A172 (cell line): ENCODE results near the gene RBM12. TPM values are rescaled to one million over a fixed set of nuclear protein-coding genes. Genes with fewer than 3 reads are reported as not detected.
A peak's percentile ranks its signal among the peaks of the same experiment; 100 is the strongest.
"Not testable (repeated sequence)": the region's sequence is repeated elsewhere in the genome, so short reads cannot be mapped to it uniquely, and the experiment has no call there.

Source experiments
- DNase-seq: peaks from one replicate; pipeline ENCODE4 v3.0.0-alpha.2; 2015; ENCODE audit warnings: low spot score
- total RNA-seq: library from RNA; depleted of rRNA; stranded (reverse); fragments of >200 nt; shearing (Covaris generic); gene quantifications from 2 replicates; pipeline ENCODE4 v1.2.3, GENCODE V29; 2014

Gene RBM12
- total RNA-seq, 1 experiment from 2014 or later, result 50.9 TPM

GRCh38 chr20:35698298-35699126 lies 33.8 kb upstream of the RBM12 start:
- no peak for DNase-seq

- DNase-seq, result no peak
Measured at GRCh38 chr20:35697696-35698297, 33.1 kb upstream of the RBM12 start.

GRCh38 chr20:35695978-35696377 lies 31.3 kb upstream of the RBM12 start:
- no peak for DNase-seq

GRCh38 chr20:35695245-35695749 lies 30.6 kb upstream of the RBM12 start:
- no peak for DNase-seq

GRCh38 chr20:35690265-35690664 lies 25.6 kb upstream of the RBM12 start:
- DNase-seq, result no peak

- not testable (repeated sequence) for DNase-seq
Measured at GRCh38 chr20:35686872-35687271, 22.2 kb upstream of the RBM12 start.

GRCh38 chr20:35685368-35685767 lies 20.7 kb upstream of the RBM12 start:
- DNase-seq, result not testable (repeated sequence)

- DNase-seq, result no peak
Measured at GRCh38 chr20:35681960-35682359, 17.3 kb upstream of the RBM12 start.

- no peak for DNase-seq
Measured at GRCh38 chr20:35680452-35681183, 15.9 kb upstream of the RBM12 start.

GRCh38 chr20:35674921-35675320 lies 10.2 kb upstream of the RBM12 start:
- DNase-seq, result no peak

- no peak for DNase-seq
Measured at GRCh38 chr20:35673884-35674283, 9.2 kb upstream of the RBM12 start.

GRCh38 chr20:35669681-35670080 lies 5.0 kb upstream of the RBM12 start:
- DNase-seq, result no peak

GRCh38 chr20:35669221-35669620 lies 4.5 kb upstream of the RBM12 start:
- DNase-seq, result no peak

- no peak for DNase-seq
Measured at GRCh38 chr20:35665949-35666288, 1.2 kb upstream of the RBM12 start.

- peak; percentile 38 for DNase-seq
Measured at GRCh38 chr20:35663516-35664465, 909 bp downstream of the RBM12 start.

- no peak for DNase-seq
Measured at GRCh38 chr20:35662551-35662950, 2.1 kb downstream of the RBM12 start.

GRCh38 chr20:35661908-35662307 lies 2.8 kb downstream of the RBM12 start:
- DNase-seq, result no peak

- DNase-seq, result peak; percentile 38
Measured at GRCh38 chr20:35661053-35661452, 3.6 kb downstream of the RBM12 start.

- no peak for DNase-seq
Measured at GRCh38 chr20:35660122-35660937, 4.4 kb downstream of the RBM12 start.

- no peak for DNase-seq
Measured at GRCh38 chr20:35657271-35657670, 7.4 kb downstream of the RBM12 start.

GRCh38 chr20:35654415-35654814 lies 10.3 kb downstream of the RBM12 start:
- DNase-seq, result no peak
